Mammary epithelial cell (primary cell): Measurements from ENCODE around the gene RAE1.

Source experiments
- CTCF ChIP-seq, 2 donors: IDR thresholded peaks in 1 of 2; conservative IDR thresholded peaks in 1 of 2; 2 replicates each; pipeline ENCODE4 v1.5.1; 2011 to 2012; ENCODE audit warnings: inconsistent platforms in 2 of 2, low read length in 2 of 2, mild to moderate bottlenecking in 2 of 2, control low read depth in 1 of 2, low read depth in 1 of 2; ENCODE audit not compliant: insufficient read depth in 1 of 2; ENCODE audit errors: extremely low read depth in 1 of 2
- EZH2 ChIP-seq: IDR thresholded peaks from 2 replicates; pipeline ENCODE4 v1.6.1; 2012; ENCODE audit warnings: low read length, inconsistent platforms, borderline replicate concordance

DNA sequence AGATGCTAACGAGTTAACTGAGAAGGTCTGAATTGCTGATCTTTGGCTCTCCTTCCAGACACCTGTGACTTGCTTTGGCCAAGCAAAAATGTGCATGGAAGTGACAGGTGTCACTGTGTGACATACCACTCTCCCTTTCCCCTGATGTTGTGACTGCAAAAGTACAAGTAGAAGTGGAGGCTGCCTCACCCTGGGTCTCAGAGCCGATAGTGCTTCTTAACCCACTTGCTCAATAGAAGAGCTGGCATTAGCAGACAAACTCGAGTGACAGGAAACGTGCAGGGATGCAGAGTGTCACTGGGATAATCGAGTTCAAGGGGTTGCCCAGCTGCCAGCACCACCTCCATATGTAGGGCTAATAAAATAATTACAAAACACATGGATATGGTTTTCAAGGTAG, 37.8 kb upstream of the RAE1 start:
- TF ChIP-seq CTCF (conservative IDR thresholded peaks at IDR 0.05 in 1 of 2, IDR thresholded peaks at IDR 0.05 in 1 of 2; ENCODE audit: extremely low read depth in 1 of 2, insufficient read depth in 1 of 2, low read depth in 1 of 2, low read length in 2 of 2) (no peak), EZH2 (no peak)
